RWPE1 (cell line): ENCODE data around the gene PIK3CD.

Experiments used
- CTCF ChIA-PET: fragments of 350-600 bp; sonication (Branson Sonifier 250); formaldehyde crosslinking; extraction: SDS; loops from one replicate; lab custom pipeline; 2021; lab: Yijun Ruan, JAX
- POLR2A ChIA-PET: fragments of 400-600 bp; formaldehyde crosslinking; extraction: SDS; loops from one replicate; lab custom pipeline; 2020; ENCODE audit warnings: antibody characterized with exemption; ENCODE audit not compliant: low non-redundant PET; lab: Yijun Ruan, JAX
- DNase-seq: peaks from one replicate; pipeline ENCODE4 v3.0.0; 2012; ENCODE audit warnings: low spot score
- H3K27ac ChIP-seq: fragments of 450-650 bp; 2 replicates; pipeline ENCODE4 v1.5.1; 2017
- TF ChIP-seq, protein P1 (sequence below): fragments of 450-650 bp; conservative IDR thresholded peaks from 2 replicates; pipeline ENCODE4 v1.5.1; 2017; ENCODE audit warnings: low read depth, mild to moderate bottlenecking

PIK3CD gene

DNA sequence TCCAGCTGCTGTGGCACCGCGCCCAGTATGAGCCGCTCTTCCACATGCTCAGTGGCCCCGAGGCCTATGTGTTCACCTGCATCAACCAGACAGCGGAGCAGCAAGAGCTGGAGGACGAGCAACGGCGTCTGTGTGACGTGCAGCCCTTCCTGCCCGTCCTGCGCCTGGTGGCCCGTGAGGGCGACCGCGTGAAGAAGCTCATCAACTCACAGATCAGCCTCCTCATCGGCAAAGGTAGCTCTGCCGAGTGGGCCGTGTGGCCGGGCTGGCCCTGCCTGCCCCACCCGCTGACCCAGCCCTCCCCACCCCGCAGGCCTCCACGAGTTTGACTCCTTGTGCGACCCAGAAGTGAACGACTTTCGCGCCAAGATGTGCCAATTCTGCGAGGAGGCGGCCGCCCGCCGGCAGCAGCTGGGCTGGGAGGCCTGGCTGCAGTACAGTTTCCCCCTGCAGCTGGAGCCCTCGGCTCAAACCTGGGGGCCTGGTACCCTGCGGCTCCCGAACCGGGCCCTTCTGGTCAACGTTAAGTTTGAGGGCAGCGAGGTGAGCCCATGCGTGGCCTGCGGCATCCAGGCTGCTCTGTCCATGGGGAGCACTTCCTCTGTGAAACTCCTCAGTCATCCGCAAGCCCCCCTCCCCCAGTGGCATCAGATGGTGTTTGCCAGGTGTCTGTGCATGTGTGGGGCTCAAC is 64.2 kb downstream of the PIK3CD start:
- ChIA-PET CTCF (interaction anchor here (0.6 to 0.9 kb wide), 4 partner anchors 10 to 357 kb away, joined by 3 to 7 read pairs (median 4); no protein-coding TSS in a partner anchor), POLR2A (no interaction called here)
- H3K27ac ChIP-seq: no peak overlapping the region
- TF ChIP-seq, protein P1, sequence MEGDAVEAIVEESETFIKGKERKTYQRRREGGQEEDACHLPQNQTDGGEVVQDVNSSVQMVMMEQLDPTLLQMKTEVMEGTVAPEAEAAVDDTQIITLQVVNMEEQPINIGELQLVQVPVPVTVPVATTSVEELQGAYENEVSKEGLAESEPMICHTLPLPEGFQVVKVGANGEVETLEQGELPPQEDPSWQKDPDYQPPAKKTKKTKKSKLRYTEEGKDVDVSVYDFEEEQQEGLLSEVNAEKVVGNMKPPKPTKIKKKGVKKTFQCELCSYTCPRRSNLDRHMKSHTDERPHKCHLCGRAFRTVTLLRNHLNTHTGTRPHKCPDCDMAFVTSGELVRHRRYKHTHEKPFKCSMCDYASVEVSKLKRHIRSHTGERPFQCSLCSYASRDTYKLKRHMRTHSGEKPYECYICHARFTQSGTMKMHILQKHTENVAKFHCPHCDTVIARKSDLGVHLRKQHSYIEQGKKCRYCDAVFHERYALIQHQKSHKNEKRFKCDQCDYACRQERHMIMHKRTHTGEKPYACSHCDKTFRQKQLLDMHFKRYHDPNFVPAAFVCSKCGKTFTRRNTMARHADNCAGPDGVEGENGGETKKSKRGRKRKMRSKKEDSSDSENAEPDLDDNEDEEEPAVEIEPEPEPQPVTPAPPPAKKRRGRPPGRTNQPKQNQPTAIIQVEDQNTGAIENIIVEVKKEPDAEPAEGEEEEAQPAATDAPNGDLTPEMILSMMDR: no peak
- no peak for DNase-seq

DNA sequence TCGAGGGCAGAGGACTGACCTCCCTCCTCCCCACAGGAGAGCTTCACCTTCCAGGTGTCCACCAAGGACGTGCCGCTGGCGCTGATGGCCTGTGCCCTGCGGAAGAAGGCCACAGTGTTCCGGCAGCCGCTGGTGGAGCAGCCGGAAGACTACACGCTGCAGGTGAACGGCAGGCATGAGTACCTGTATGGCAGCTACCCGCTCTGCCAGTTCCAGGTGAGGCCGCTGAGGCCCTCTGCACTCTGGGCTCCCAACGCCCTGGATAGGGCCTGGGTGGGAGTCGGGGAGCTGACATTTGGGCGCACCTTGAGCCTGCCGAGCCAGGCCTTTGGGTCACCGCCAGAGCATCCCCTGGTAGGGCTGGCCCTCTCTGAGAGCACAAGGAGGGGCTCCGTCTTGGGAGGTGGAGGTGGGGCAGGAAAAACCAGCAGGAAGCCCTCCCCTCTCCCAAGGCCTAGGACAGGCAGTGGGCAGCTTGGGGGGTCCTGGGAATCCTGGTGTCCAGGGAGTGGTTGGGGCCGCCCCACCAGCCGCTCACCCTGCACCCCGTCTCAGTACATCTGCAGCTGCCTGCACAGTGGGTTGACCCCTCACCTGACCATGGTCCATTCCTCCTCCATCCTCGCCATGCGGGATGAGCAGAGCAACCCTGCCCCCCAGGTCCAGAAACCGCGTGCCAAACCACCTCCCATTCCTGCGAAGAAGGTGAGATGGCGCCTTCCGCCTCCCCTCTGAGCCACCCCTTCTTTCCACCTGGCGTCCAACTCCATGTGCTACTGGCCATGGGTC is 65.1 kb downstream of the PIK3CD start:
- no peak overlapping the region for H3K27ac ChIP-seq
- ChIA-PET CTCF (interaction anchor here (0.6 to 0.9 kb wide), 2 partner anchors 9 to 197 kb away, joined by 4 to 7 read pairs; no protein-coding TSS in a partner anchor), POLR2A (no interaction called here)
- no peak for DNase-seq
- TF ChIP-seq, protein P1: no peak

DNA sequence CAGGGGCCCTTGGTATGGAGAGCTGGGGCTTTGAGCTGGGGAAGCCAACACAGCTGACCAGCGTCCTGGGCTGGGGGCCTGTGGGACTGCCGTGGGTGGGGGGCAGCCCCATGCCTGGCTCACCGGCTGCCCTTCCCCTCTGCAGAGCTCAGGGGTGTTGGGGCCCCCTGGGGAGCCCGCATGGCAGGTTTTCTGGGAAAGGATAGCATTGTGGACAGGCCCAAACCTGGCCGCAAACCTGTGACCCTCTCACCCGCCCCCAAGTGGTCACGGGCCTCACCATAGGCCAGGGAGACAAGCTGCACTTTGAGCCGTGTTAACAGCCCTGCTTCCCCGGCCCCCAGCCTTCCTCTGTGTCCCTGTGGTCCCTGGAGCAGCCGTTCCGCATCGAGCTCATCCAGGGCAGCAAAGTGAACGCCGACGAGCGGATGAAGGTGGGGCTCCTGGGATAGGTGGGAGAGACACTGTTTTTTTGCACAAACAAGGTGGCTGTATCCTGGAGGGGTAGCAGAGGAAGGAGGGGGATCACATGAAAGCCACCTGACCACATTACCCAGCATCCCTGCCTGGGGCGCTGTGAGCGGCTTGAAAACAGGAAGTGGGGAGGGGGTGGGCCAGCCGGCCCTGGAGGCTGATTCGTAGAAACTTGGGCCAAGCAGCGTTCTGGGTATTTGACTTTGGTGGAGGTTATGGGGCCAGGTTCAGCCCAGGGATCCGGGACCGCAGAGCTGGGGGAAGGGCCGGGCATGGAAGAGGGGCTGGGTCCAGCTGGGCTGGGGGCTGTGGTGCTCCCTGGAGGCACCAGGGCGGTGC is 65.9 kb downstream of the PIK3CD start:
- no peak for DNase-seq
- POLR2A ChIA-PET: no interaction called here
- CTCF ChIA-PET: interaction anchor here (0.7 kb wide), 1 partner anchor 122 kb away, joined by 6 read pairs; no protein-coding TSS in a partner anchor
- TF ChIP-seq, protein P1: no peak
- H3K27ac ChIP-seq: peak overlapping the region; percentile 74

DNA sequence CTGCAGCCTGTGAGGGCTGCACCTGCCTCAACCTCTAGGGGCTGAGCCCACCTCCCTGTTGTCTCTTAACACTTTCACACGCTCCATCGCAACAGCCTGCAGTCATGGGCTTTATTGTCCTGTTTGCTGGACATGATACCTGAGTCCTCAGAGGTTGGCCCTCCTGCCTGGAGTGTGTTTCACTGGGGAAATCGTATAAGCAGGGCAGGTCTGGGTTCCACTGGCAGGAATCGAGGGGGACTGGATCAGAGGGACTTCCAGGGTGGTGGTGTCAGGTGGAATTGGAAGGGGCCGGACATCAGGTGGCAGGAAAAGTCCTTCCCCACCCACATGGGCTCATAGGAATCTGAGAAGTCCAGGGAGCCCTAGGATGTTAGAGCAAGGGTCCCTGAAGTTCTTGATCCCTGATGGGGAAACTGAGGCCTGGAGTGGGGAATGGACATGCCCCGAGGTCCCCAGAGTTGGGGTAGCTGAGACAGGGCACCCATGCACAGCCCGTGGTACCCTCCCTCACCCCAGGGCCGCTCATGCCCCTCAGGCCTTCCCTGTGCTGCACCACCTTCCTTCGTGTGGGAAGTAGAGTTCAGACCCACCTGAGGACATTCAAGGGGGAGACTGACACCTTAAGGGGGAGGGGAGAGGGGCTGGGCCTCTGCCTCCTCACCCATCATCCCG is 66.6 kb downstream of the PIK3CD start:
- ChIA-PET CTCF (no interaction called here), POLR2A (interaction anchor here (0.7 kb wide), 1 partner anchor 10 kb away, joined by 3 read pairs; no protein-coding TSS in a partner anchor)
- H3K27ac ChIP-seq: peak overlapping the region; percentile 74
- no peak for DNase-seq
- TF ChIP-seq, protein P1: no peak

DNA sequence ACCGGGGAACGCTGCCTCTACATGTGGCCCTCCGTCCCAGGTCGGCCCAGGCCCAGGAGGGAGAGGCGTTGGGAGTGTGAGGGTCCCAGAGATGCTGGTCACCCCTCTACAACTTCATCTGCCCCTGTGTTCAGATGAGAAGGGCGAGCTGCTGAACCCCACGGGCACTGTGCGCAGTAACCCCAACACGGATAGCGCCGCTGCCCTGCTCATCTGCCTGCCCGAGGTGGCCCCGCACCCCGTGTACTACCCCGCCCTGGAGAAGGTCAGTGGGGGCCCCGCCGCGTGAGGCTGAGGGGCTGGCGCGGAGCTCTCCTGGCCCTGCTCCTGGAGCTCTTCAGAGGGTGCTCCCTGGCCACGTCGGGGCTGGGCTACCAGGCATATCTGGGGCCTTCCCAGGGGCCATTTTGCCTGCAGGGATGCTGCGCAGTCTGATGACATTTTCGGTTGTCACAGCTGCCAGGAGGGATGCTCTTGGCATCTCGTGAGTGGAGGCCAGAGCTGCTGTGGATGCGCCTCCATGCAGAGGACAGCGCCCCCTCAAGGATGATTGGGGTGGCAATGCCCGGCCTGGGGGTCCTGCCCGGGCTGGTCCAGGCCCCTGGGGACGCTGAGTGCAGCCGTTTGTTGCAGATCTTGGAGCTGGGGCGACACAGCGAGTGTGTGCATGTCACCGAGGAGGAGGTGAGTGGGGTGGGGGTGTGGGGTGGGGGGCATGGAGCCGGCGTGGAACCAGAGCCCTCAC is 68.6 kb downstream of the PIK3CD start:
- ChIA-PET CTCF (interaction anchor here (0.6 to 1.3 kb wide), 5 partner anchors 69 to 605 kb away, joined by 3 to 7 read pairs (median 5); partner anchors contain the start of gene PIK3CD), POLR2A (interaction anchor here (1.0 kb wide), 1 partner anchor 103 kb away, joined by 6 read pairs; no protein-coding TSS in a partner anchor)
- H3K27ac ChIP-seq: peak overlapping the region; percentile 74
- DNase-seq: no peak
- TF ChIP-seq, protein P1: no peak
